GM18951 (cell line): ENCODE data around the gene CALHM2.
"Not testable (repeated sequence)": the region's sequence is repeated elsewhere in the genome, so short reads cannot be mapped to it uniquely, and the experiment has no call there.

Experiments
- POLR2A ChIP-seq: IDR thresholded peaks from 4 replicates; pipeline ENCODE4 v1.6.1; 2011; ENCODE audit warnings: mild to moderate bottlenecking; ENCODE audit not compliant: insufficient read length, insufficient read depth; ENCODE audit errors: extremely low read depth
- in situ Hi-C: fragments of 300-500 bp; cut with MboI; formaldehyde crosslinking; loops from one replicate; pipeline ENCODE4 v1.12.0; 2022; ENCODE audit warnings: low sequenced_read_pairs, mixed read lengths, inconsistent platforms; ENCODE audit not compliant: unreplicated experiment

Gene CALHM2

GRCh38 chr10:103451831-103452505 is at the start of gene CALHM2:
Gene CALHM2 (minus strand): TSS chr10:103452370. CDS start chr10:103449941, 2,429 bp downstream.
- in situ Hi-C loops, result no loop called here
- peak; percentile 62 for TF ChIP-seq POLR2A

GRCh38 chr10:103501186-103501585 is 49.0 kb upstream of the CALHM2 start:
- TF ChIP-seq POLR2A, result no peak
- in situ Hi-C loops, result no loop called here

GRCh38 chr10:103500481-103500880 is 48.3 kb upstream of the CALHM2 start:
- no peak for TF ChIP-seq POLR2A
- in situ Hi-C loops, result no loop called here

GRCh38 chr10:103499881-103500280 is 47.7 kb upstream of the CALHM2 start:
- in situ Hi-C loops, result no loop called here
- TF ChIP-seq POLR2A, result no peak

GRCh38 chr10:103498936-103499638 is 46.9 kb upstream of the CALHM2 start:
- TF ChIP-seq POLR2A, result no peak
- in situ Hi-C loops, result no loop called here

- no peak for TF ChIP-seq POLR2A
- in situ Hi-C loops, result no loop called here
Measured at GRCh38 chr10:103497161-103497915, 45.2 kb upstream of the CALHM2 start.

- in situ Hi-C loops, result no loop called here
- TF ChIP-seq POLR2A, result no peak
Measured at GRCh38 chr10:103495321-103495720, 43.2 kb upstream of the CALHM2 start.

GRCh38 chr10:103493916-103494877 is 42.0 kb upstream of the CALHM2 start:
- TF ChIP-seq POLR2A, result no peak
- in situ Hi-C loops, result no loop called here

GRCh38 chr10:103493362-103493915 is 41.3 kb upstream of the CALHM2 start, which contains the start of gene NEURL1:
Gene NEURL1 (plus strand): TSS chr10:103493705. CDS start chr10:103494388, 683 bp downstream.
- in situ Hi-C loops, result no loop called here
- TF ChIP-seq POLR2A, result no peak

GRCh38 chr10:103492655-103493261 is 40.6 kb upstream of the CALHM2 start:
- in situ Hi-C loops, result no loop called here
- no peak for TF ChIP-seq POLR2A

GRCh38 chr10:103491729-103492364 is 39.7 kb upstream of the CALHM2 start:
- no peak for TF ChIP-seq POLR2A
- in situ Hi-C loops, result no loop called here

- no peak for TF ChIP-seq POLR2A
- in situ Hi-C loops, result no loop called here
Measured at GRCh38 chr10:103490986-103491314, 38.8 kb upstream of the CALHM2 start.

GRCh38 chr10:103487410-103487708 is 35.2 kb upstream of the CALHM2 start:
- in situ Hi-C loops, result no loop called here
- no peak for TF ChIP-seq POLR2A

- in situ Hi-C loops, result not testable (repeated sequence)
Measured at GRCh38 chr10:103486635-103487409, 34.7 kb upstream of the CALHM2 start.
